HepG2 (cell line): ENCODE measurements around the gene PI3. TPM values are rescaled to one million over a fixed set of nuclear protein-coding genes. Genes with fewer than 3 reads are reported as not detected.

ENCODE experiments used
- ATAC-seq: fragments of 200-7000 bp; cut with Tn5 transposase; 3 replicates; pipeline ENCODE4 v1.9.1; 2020; ENCODE audit warnings: mild to moderate bottlenecking, moderate library complexity
- BruUV-seq: library from RNA; stranded (reverse); fragments of 400-500 nt; replicated peaks from 2 replicates; lab custom pipeline; 2021; lab: Mats Ljungman, UMichigan
- CTCF ChIA-PET: fragments of 300-600 bp; formaldehyde crosslinking; extraction: SDS; loops from one replicate; lab custom pipeline; 2021; ENCODE audit warnings: low total read pairs, inconsistent platforms, low intra/inter-chr PET ratio; lab: Yijun Ruan, JAX
- POLR2A ChIA-PET: fragments of 350-600 bp; sonication (Branson Sonifier 250); formaldehyde crosslinking; loops from one replicate; lab custom pipeline; 2020; ENCODE audit warnings: antibody characterized with exemption, inconsistent platforms; lab: Yijun Ruan, JAX
- DNase-seq: peaks from one replicate; pipeline ENCODE4 v3.0.0-alpha.2; 2015; ENCODE audit warnings: low spot score
- FAIRE-seq: peaks from 3 replicates; lab custom pipeline; 2011; peaks lifted over from hg19 to GRCh38; lab: Jason Lieb, UNC
- H2AFZ ChIP-seq: one replicate; pipeline ENCODE4 v1.6.1; 2011; ENCODE audit warnings: low read length, inconsistent platforms
- H3K27ac ChIP-seq: fragments of 300-600 bp; 3 replicates; pipeline ENCODE4 v1.8.0; 2011; ENCODE audit warnings: mixed run types, mild to moderate bottlenecking, mixed read lengths, low read length, inconsistent platforms; ENCODE audit not compliant: insufficient read depth; ENCODE audit errors: extremely low read length
- H3K27me3 ChIP-seq, 2 experiments: fragments of 200-600 bp in 1 of 2; 2 replicates in 1 of 2; 3 replicates in 1 of 2; pipeline versions ENCODE4 v1.6.0 to v1.8.0; 2011; ENCODE audit warnings: low read length in 2 of 2, mild to moderate bottlenecking in 2 of 2, moderate library complexity in 2 of 2, inconsistent platforms in 1 of 2; ENCODE audit not compliant: insufficient read depth in 2 of 2, control insufficient read depth in 1 of 2
- H3K36me3 ChIP-seq, 2 experiments: fragments of 200-600 bp in 1 of 2; replicated peaks in 1 of 2; 2 replicates in 1 of 2; 3 replicates in 1 of 2; pipeline versions ENCODE4 v1.5.1 to v1.8.0; 2011; ENCODE audit warnings: low read length in 2 of 2, inconsistent platforms in 1 of 2; ENCODE audit not compliant: insufficient read depth in 2 of 2, control insufficient read depth in 1 of 2
- H3K4me1 ChIP-seq: 2 replicates; pipeline ENCODE4 v1.5.1; 2012; ENCODE audit warnings: low read length, inconsistent platforms; ENCODE audit not compliant: insufficient read depth
- H3K4me2 ChIP-seq: 2 replicates; pipeline ENCODE4 v1.6.0; 2011; ENCODE audit warnings: low read depth, low read length, inconsistent platforms
- H3K4me3 ChIP-seq, 3 experiments: fragments of 200-600 bp in 1 of 3; sonication (generic), shearing (Covaris generic) in 1 of 3; replicated peaks in 1 of 3; 2 replicates each; pipeline ENCODE4 v1.5.1; 2011 to 2016; ENCODE audit warnings: low read length in 3 of 3, inconsistent platforms in 2 of 3, low read depth in 2 of 3, mild to moderate bottlenecking in 2 of 3, control low read depth in 1 of 3, mixed read lengths in 1 of 3; ENCODE audit not compliant: insufficient read depth in 1 of 3
- H3K79me2 ChIP-seq: one replicate; pipeline ENCODE4 v1.6.1; 2011; ENCODE audit warnings: low read length, inconsistent platforms; ENCODE audit not compliant: insufficient read depth
- H3K9ac ChIP-seq: 2 replicates; pipeline ENCODE4 v1.6.0; 2011; ENCODE audit warnings: mild to moderate bottlenecking, low read depth, low read length, inconsistent platforms; ENCODE audit not compliant: insufficient read depth
- H3K9me3 ChIP-seq: 2 replicates; pipeline ENCODE4 v1.5.1; 2012; ENCODE audit warnings: mild to moderate bottlenecking, low read length
- H4K20me1 ChIP-seq: 2 replicates; pipeline ENCODE4 v1.6.0; 2011; ENCODE audit warnings: inconsistent platforms, mild to moderate bottlenecking, low read length, moderate library complexity; ENCODE audit not compliant: insufficient read depth
- FOXP1 ChIP-seq, 2 experiments: fragments of 450-650 bp in 1 of 2; IDR thresholded peaks; 2 replicates each; pipeline ENCODE4 v1.6.1; 2017 to 2018; ENCODE audit warnings: antibody characterized with exemption in 1 of 2
- GABPA ChIP-seq, 2 experiments: IDR thresholded peaks; 2 replicates each; pipeline ENCODE4 v1.6.1; 2011 to 2016; ENCODE audit warnings: low read depth in 2 of 2, low read length in 1 of 2, missing biosample characterization in 1 of 2, missing genetic modification characterization in 1 of 2
- HMGXB3 ChIP-seq: sonication (generic); formaldehyde crosslinking; IDR thresholded peaks from 2 replicates; pipeline ENCODE4 v1.4.0; 2020; ENCODE audit warnings: missing genetic modification reagents, borderline replicate concordance
- HMGXB4 ChIP-seq, 2 experiments: sonication (generic) in 1 of 2; formaldehyde crosslinking in 1 of 2; IDR thresholded peaks; 2 replicates each; pipeline versions ENCODE4 v1.4.0 to v1.6.1; 2018 to 2020; ENCODE audit warnings: missing genetic modification reagents in 2 of 2, borderline replicate concordance in 1 of 2, low read depth in 1 of 2, mild to moderate bottlenecking in 1 of 2, missing biosample characterization in 1 of 2
- HNRNPK ChIP-seq: fragments of 200-400 bp; formaldehyde crosslinking; IDR thresholded peaks from 2 replicates; pipeline ENCODE4 v1.6.1; 2018; ENCODE audit warnings: low read length, low read depth, moderate library complexity, mild to moderate bottlenecking; ENCODE audit not compliant: poor library complexity, severe bottlenecking
- XRCC5 ChIP-seq: fragments of 200-400 bp; formaldehyde crosslinking; optimal IDR thresholded peaks from 2 replicates; pipeline ENCODE3; 2017; ENCODE audit warnings: mild to moderate bottlenecking, low read length
- in situ Hi-C: cut with HindIII; loops from 2 replicates; pipeline ENCODE4 v1.10.0; 2017; ENCODE audit warnings: low pct_unique_long_range_greater_than_20kb; ENCODE audit not compliant: extremely low pct_ligation_motif_present
- intact Hi-C: fragments of 100-400 bp; cut with micrococcal nuclease; formaldehyde crosslinking; loops from one replicate; pipeline ENCODE4 v1.10.0; 2022; ENCODE audit not compliant: unreplicated experiment
- polyA plus RNA-seq, 8 experiments: library from polyadenylated mRNA; depleted of rRNA in 3 of 8; stranded (reverse) in 7 of 8; unstranded in 1 of 8; fragments of >200 nt; fragmentation: Illumina TruSeq in 4 of 8; extraction: Trizol in 4 of 8; gene quantifications; 2 replicates each; pipeline versions ENCODE4 v1.2.1 to v1.2.3, GENCODE V29; 2011 to 2016; ENCODE audit warnings: low read depth in 4 of 8, missing spikeins in 1 of 8, mixed read lengths in 1 of 8; ENCODE audit not compliant: insufficient read depth in 1 of 8
- total RNA-seq, 5 experiments: library from RNA; depleted of rRNA; stranded (reverse); fragments of >200 nt; fragmentation: Illumina TruSeq; extraction: Trizol; gene quantifications; 2 replicates each; pipeline ENCODE4 v1.2.3, GENCODE V29; 2016; ENCODE audit warnings: low read depth in 1 of 5

Gene PI3
- total and polyA plus RNA-seq, 2 of the 13 experiments (the other 11 are each of a cell fraction or from before 2014, with no cell fraction given): 0.22 TPM; not detected in 1

- TF ChIP-seq HMGXB3: no peak
- no peak for TF ChIP-seq GABPA (IDR thresholded peaks at IDR 0.05; ENCODE audit: low read depth, low read length)
- TF ChIP-seq GABPA (CRISPR knock-in tag; IDR thresholded peaks at IDR 0.05; ENCODE audit: low read depth): no peak
Measured at GRCh38 chr20:45209924-45210323, 35.2 kb downstream of the PI3 start (continued).

GRCh38 chr20:45211569-45212474 is 37.1 kb downstream of the PI3 start:
- no peak for FAIRE-seq
- DNase-seq: no peak
- ATAC-seq: no peak
- no peak overlapping the region for H3K9ac ChIP-seq
- in situ Hi-C loops: no loop called here
- no peaks in the 10 kb centered on the region for H3K79me2 ChIP-seq
- H3K4me3 ChIP-seq: no peak overlapping the region
- intact Hi-C loops: no loop called here
- BruUV-seq: no TSS peak
- no peak overlapping the region for H2AFZ ChIP-seq
- H3K36me3 ChIP-seq: no peaks in the 10 kb centered on the region
- POLR2A ChIA-PET: no interaction called here
- CTCF ChIA-PET: no interaction called here
- no peaks in the 10 kb centered on the region for H4K20me1 ChIP-seq
- H3K27me3 ChIP-seq: 0 out of 5 replicates have a peak, but pooled peaks cover 0 to 6% of the 10 kb centered on the region in 2 experiments
- no peak overlapping the region for H3K27ac ChIP-seq
- H3K4me2 ChIP-seq: no peak overlapping the region
- TF ChIP-seq HNRNPK: peak; percentile 21
- TF ChIP-seq HMGXB4 (CRISPR knock-in tag; IDR thresholded peaks at IDR 0.05; ENCODE audit: borderline replicate concordance in 1 of 2, low read depth in 1 of 2): no peak
- TF ChIP-seq XRCC5: no peak
- peak; percentile 39; the same call in 1 of the 2 replicates for TF ChIP-seq FOXP1 (IDR thresholded peaks at IDR 0.05)
- TF ChIP-seq FOXP1 (CRISPR knock-in tag; IDR thresholded peaks at IDR 0.05): no peak
- no peaks in the 10 kb centered on the region for H3K4me1 ChIP-seq
- H3K9me3 ChIP-seq: no peaks in the 10 kb centered on the region
